Stimulated activated CD8-positive, alpha-beta memory T cell treated with anti-CD3 and anti-CD28 coated beads, Interleukin-4, amount 100 ng/mL, for 4 hours (primary cell): ENCODE measurements around the gene RAB44.

Experiments used
- DNase-seq, 2 donors: peaks; one replicate each; pipeline ENCODE4 v3.0.0-alpha.2; 2020; ENCODE audit warnings: low read depth in 2 of 2, low spot score in 1 of 2

RAB44 gene

GRCh38 chr6:36751833-36752186 is 54.2 kb downstream of the RAB44 start:
- no peak for DNase-seq

GRCh38 chr6:36752187-36752885 is 54.7 kb downstream of the RAB44 start:
- no peak for DNase-seq

GRCh38 chr6:36752886-36753506 is 55.4 kb downstream of the RAB44 start:
- DNase-seq, result no peak

- DNase-seq, result no peak
Measured at GRCh38 chr6:36753671-36754405, 56.2 kb downstream of the RAB44 start.

GRCh38 chr6:36754582-36755434 is 57.2 kb downstream of the RAB44 start:
- no peak for DNase-seq

- peak; percentile 33 to 37 for DNase-seq
Measured at GRCh38 chr6:36755435-36756348, 58.1 kb downstream of the RAB44 start.

GRCh38 chr6:36756786-36757185 is 59.2 kb downstream of the RAB44 start:
- no peak for DNase-seq

- no peak for DNase-seq
Measured at GRCh38 chr6:36757206-36757605, 59.6 kb downstream of the RAB44 start.

- no peak for DNase-seq
Measured at GRCh38 chr6:36757943-36758508, 60.4 kb downstream of the RAB44 start.

GRCh38 chr6:36758516-36759147 is 61.0 kb downstream of the RAB44 start:
- no peak for DNase-seq

GRCh38 chr6:36759148-36759759 is 61.6 kb downstream of the RAB44 start:
- DNase-seq, result peak; percentile 45 to 67

- no peak for DNase-seq
Measured at GRCh38 chr6:36760685-36761435, 63.2 kb downstream of the RAB44 start.

GRCh38 chr6:36762123-36762522 is 64.5 kb downstream of the RAB44 start:
- no peak for DNase-seq

GRCh38 chr6:36765190-36765589 is 67.6 kb downstream of the RAB44 start:
- DNase-seq, result no peak

- peak; percentile 39 to 53 for DNase-seq
Measured at GRCh38 chr6:36765594-36766398, 68.2 kb downstream of the RAB44 start.

GRCh38 chr6:36766399-36766945 is 68.8 kb downstream of the RAB44 start:
- DNase-seq, result no peak

GRCh38 chr6:36769183-36769675 is 71.6 kb downstream of the RAB44 start:
- DNase-seq, result no peak
